ENCODE data around the gene AMN1. TPM values are rescaled to one million over a fixed set of nuclear protein-coding genes. Genes with fewer than 3 reads are reported as not detected.
A peak's percentile ranks its signal among the peaks of the same experiment; 100 is the strongest.
"Not testable (repeated sequence)": the region's sequence is repeated elsewhere in the genome, so short reads cannot be mapped to it uniquely, and the experiment has no call there.

The AMN1 gene
- total RNA-seq, result 10 to 100 TPM; 22.3 to 43.9 TPM
- 10 to 100 TPM; 37.8 to 41.6 TPM for polyA plus RNA-seq (ENCODE audit: insufficient read length in 2 of 2)
- long read RNA-seq, donor 1, transcript AMN1-211 (6 exons, 880 nt), result minor isoform, 7 of 24 reads
- long read RNA-seq, donor 1, transcript AMN1-201 (7 exons, 2,110 nt), result major isoform, 15 of 24 reads
- long read RNA-seq, donor 1, partial matches to known transcripts, result 0 of 24 reads
- long read RNA-seq, donor 1, other reads (novel, unspliced or antisense), result 0 of 24 reads
- long read RNA-seq, donor 2, transcript AMN1-211 (6 exons, 880 nt), result major isoform, 5 of 9 reads
- long read RNA-seq, donor 2, partial matches to known transcripts, result 0 of 9 reads
- long read RNA-seq, donor 2, other reads (novel, unspliced or antisense), result 0 of 9 reads
- long read RNA-seq, donor 3, transcript AMN1-201 (7 exons, 2,110 nt), result major isoform, 8 of 13 reads
- long read RNA-seq, donor 3, transcript AMN1-211 (6 exons, 880 nt), result minor isoform, 5 of 13 reads
- long read RNA-seq, donor 3, partial matches to known transcripts, result 0 of 13 reads
- long read RNA-seq, donor 3, other reads (novel, unspliced or antisense), result 0 of 13 reads
- long read RNA-seq, donor 4, partial matches to known transcripts, result 6 of 14 reads
- long read RNA-seq, donor 4, other reads (novel, unspliced or antisense), result 0 of 14 reads

GRCh38 chr12:31728917-31729640 lies at the start of gene AMN1:
AMN1 (minus strand) TSS chr12:31729021; CDS start chr12:31729008, 13 bp downstream.
- H3K27ac ChIP-seq (ENCODE audit: low read depth, low read length), result peak within 1 kb of the TSS; percentile 94
- H3K9me3 ChIP-seq (ENCODE audit: control insufficient read depth, insufficient read depth, low read length), result no peaks in the 10 kb centered on the region
- under 1% methylated on average over 52 of the region's 59 CpGs for WGBS (ENCODE audit: insufficient coverage)
- peaks cover 11% of the 10 kb centered on the region for H3K4me1 ChIP-seq (ENCODE audit: control insufficient read depth, insufficient read depth, low read length)
- DNase-seq (ENCODE audit: low read depth in 4 of 6, low spot score in 6 of 6), result peak; percentile 95 to 100 (median 99)
- no peaks in the 10 kb centered on the region for H3K36me3 ChIP-seq (ENCODE audit: control insufficient read depth, insufficient read depth, low read length)
- peak within 1 kb of the TSS; percentile 92 for H3K4me3 ChIP-seq (ENCODE audit: low read depth, low read length)
- no peaks in the 10 kb centered on the region for H3K27me3 ChIP-seq (ENCODE audit: control insufficient read depth, insufficient read depth, low read length)

- no peaks in the 10 kb centered on the region for H3K4me1 ChIP-seq (ENCODE audit: control insufficient read depth, insufficient read depth, low read length)
- 71% methylated on average over 1 of the region's 2 CpGs for WGBS (ENCODE audit: insufficient coverage)
- no peak overlapping the region for H3K27ac ChIP-seq (ENCODE audit: low read depth, low read length)
- H3K4me3 ChIP-seq (ENCODE audit: low read depth, low read length), result no peak overlapping the region
- H3K9me3 ChIP-seq (ENCODE audit: control insufficient read depth, insufficient read depth, low read length), result no peaks in the 10 kb centered on the region
- no peak for DNase-seq (ENCODE audit: low read depth in 4 of 6, low spot score in 6 of 6)
- H3K36me3 ChIP-seq (ENCODE audit: control insufficient read depth, insufficient read depth, low read length), result no peaks in the 10 kb centered on the region
- no peaks in the 10 kb centered on the region for H3K27me3 ChIP-seq (ENCODE audit: control insufficient read depth, insufficient read depth, low read length)
These were observed 45.0 kb upstream of the AMN1 start for GRCh38 chr12:31773867-31774266.

- Histone ChIP-seq H3K27ac (ENCODE audit: low read depth, low read length) (no peak overlapping the region), H3K4me3 (ENCODE audit: low read depth, low read length) (no peak overlapping the region), H3K9me3 (ENCODE audit: control insufficient read depth, insufficient read depth, low read length) (no peaks in the 10 kb centered on the region), H3K36me3 (ENCODE audit: control insufficient read depth, insufficient read depth, low read length) (no peaks in the 10 kb centered on the region), H3K27me3 (ENCODE audit: control insufficient read depth, insufficient read depth, low read length) (no peaks in the 10 kb centered on the region), H3K4me1 (ENCODE audit: control insufficient read depth, insufficient read depth, low read length) (no peaks in the 10 kb centered on the region)
- WGBS (ENCODE audit: insufficient coverage), result 58% methylated on average over 1 of the region's 2 CpGs
- DNase-seq (ENCODE audit: low read depth in 4 of 6, low spot score in 6 of 6), result no peak
These were observed 44.5 kb upstream of the AMN1 start for GRCh38 chr12:31773223-31773750.

- Histone ChIP-seq H3K36me3 (ENCODE audit: control insufficient read depth, insufficient read depth, low read length) (no peaks in the 10 kb centered on the region), H3K9me3 (ENCODE audit: control insufficient read depth, insufficient read depth, low read length) (no peaks in the 10 kb centered on the region), H3K4me1 (ENCODE audit: control insufficient read depth, insufficient read depth, low read length) (no peaks in the 10 kb centered on the region), H3K27ac (ENCODE audit: low read depth, low read length) (no peak overlapping the region), H3K4me3 (ENCODE audit: low read depth, low read length) (no peak overlapping the region), H3K27me3 (ENCODE audit: control insufficient read depth, insufficient read depth, low read length) (no peaks in the 10 kb centered on the region)
- no peak for DNase-seq (ENCODE audit: low read depth in 4 of 6, low spot score in 6 of 6)
- WGBS (ENCODE audit: insufficient coverage), result 80% methylated on average over 3 of the region's 5 CpGs
These were observed 43.9 kb upstream of the AMN1 start for GRCh38 chr12:31772685-31773222.

- no peak for DNase-seq (ENCODE audit: low read depth in 4 of 6, low spot score in 6 of 6)
- H3K4me1 ChIP-seq (ENCODE audit: control insufficient read depth, insufficient read depth, low read length), result no peaks in the 10 kb centered on the region
- WGBS (ENCODE audit: insufficient coverage), result 78% methylated on average over 3 of the region's 4 CpGs
- no peaks in the 10 kb centered on the region for H3K27me3 ChIP-seq (ENCODE audit: control insufficient read depth, insufficient read depth, low read length)
- H3K36me3 ChIP-seq (ENCODE audit: control insufficient read depth, insufficient read depth, low read length), result no peaks in the 10 kb centered on the region
- H3K4me3 ChIP-seq (ENCODE audit: low read depth, low read length), result no peak overlapping the region
- H3K9me3 ChIP-seq (ENCODE audit: control insufficient read depth, insufficient read depth, low read length), result no peaks in the 10 kb centered on the region
- no peak overlapping the region for H3K27ac ChIP-seq (ENCODE audit: low read depth, low read length)
These were observed 43.4 kb upstream of the AMN1 start for GRCh38 chr12:31772186-31772585.

GRCh38 chr12:31768046-31768445 lies 39.2 kb upstream of the AMN1 start:
- H3K4me3 ChIP-seq (ENCODE audit: low read depth, low read length), result no peak overlapping the region
- WGBS (ENCODE audit: insufficient coverage), result no CpG with 5 or more reads among the region's 2 CpGs
- H3K27ac ChIP-seq (ENCODE audit: low read depth, low read length), result no peak overlapping the region
- H3K4me1 ChIP-seq (ENCODE audit: control insufficient read depth, insufficient read depth, low read length), result no peaks in the 10 kb centered on the region
- H3K36me3 ChIP-seq (ENCODE audit: control insufficient read depth, insufficient read depth, low read length), result no peaks in the 10 kb centered on the region
- no peaks in the 10 kb centered on the region for H3K27me3 ChIP-seq (ENCODE audit: control insufficient read depth, insufficient read depth, low read length)
- no peak for DNase-seq (ENCODE audit: low read depth in 4 of 6, low spot score in 6 of 6)
- H3K9me3 ChIP-seq (ENCODE audit: control insufficient read depth, insufficient read depth, low read length), result no peaks in the 10 kb centered on the region

GRCh38 chr12:31765931-31766330 lies 37.1 kb upstream of the AMN1 start:
- Histone ChIP-seq H3K9me3 (ENCODE audit: control insufficient read depth, insufficient read depth, low read length) (no peaks in the 10 kb centered on the region), H3K27me3 (ENCODE audit: control insufficient read depth, insufficient read depth, low read length) (no peaks in the 10 kb centered on the region), H3K4me1 (ENCODE audit: control insufficient read depth, insufficient read depth, low read length) (no peaks in the 10 kb centered on the region), H3K4me3 (ENCODE audit: low read depth, low read length) (no peak overlapping the region), H3K36me3 (ENCODE audit: control insufficient read depth, insufficient read depth, low read length) (no peaks in the 10 kb centered on the region), H3K27ac (ENCODE audit: low read depth, low read length) (no peak overlapping the region)
- no peak for DNase-seq (ENCODE audit: low read depth in 4 of 6, low spot score in 6 of 6)
- no CpG with 5 or more reads among the region's 1 CpG for WGBS (ENCODE audit: insufficient coverage)

GRCh38 chr12:31759632-31760459 lies 31.0 kb upstream of the AMN1 start:
- Histone ChIP-seq H3K4me3 (ENCODE audit: low read depth, low read length) (no peak overlapping the region), H3K9me3 (ENCODE audit: control insufficient read depth, insufficient read depth, low read length) (no peaks in the 10 kb centered on the region), H3K27ac (ENCODE audit: low read depth, low read length) (no peak overlapping the region), H3K4me1 (ENCODE audit: control insufficient read depth, insufficient read depth, low read length) (no peaks in the 10 kb centered on the region), H3K27me3 (ENCODE audit: control insufficient read depth, insufficient read depth, low read length) (no peaks in the 10 kb centered on the region), H3K36me3 (ENCODE audit: control insufficient read depth, insufficient read depth, low read length) (no peaks in the 10 kb centered on the region)
- no CpG with 5 or more reads among the region's 4 CpGs for WGBS (ENCODE audit: insufficient coverage)
- DNase-seq (ENCODE audit: low read depth in 4 of 6, low spot score in 6 of 6), result no peak

- not testable (repeated sequence) for H3K27ac ChIP-seq (ENCODE audit: low read depth, low read length); H3K27me3 ChIP-seq (ENCODE audit: control insufficient read depth, insufficient read depth, low read length); H3K4me1 ChIP-seq (ENCODE audit: control insufficient read depth, insufficient read depth, low read length); H3K36me3 ChIP-seq (ENCODE audit: control insufficient read depth, insufficient read depth, low read length); H3K4me3 ChIP-seq (ENCODE audit: low read depth, low read length); DNase-seq (ENCODE audit: low read depth in 4 of 6, low spot score in 6 of 6); H3K9me3 ChIP-seq (ENCODE audit: control insufficient read depth, insufficient read depth, low read length)
- WGBS (ENCODE audit: insufficient coverage), result 100% methylated on average over 4 of the region's 5 CpGs
These were observed 29.5 kb upstream of the AMN1 start for GRCh38 chr12:31758297-31758696.

Data from spinal cord (tissue), 10 donors.